Measurements from ENCODE around the gene HIGD1A.

The HIGD1A gene

GRCh38 chr3:42822828-42823227, 18.5 kb upstream of the HIGD1A start:
- Histone ChIP-seq H3K9me2 (replicated peaks; ENCODE audit: insufficient read depth, low read length) (no peaks in the 10 kb centered on the region), H3K27me3 (ENCODE audit: low read length) (no peaks in the 10 kb centered on the region), H4K20me1 (ENCODE audit: low read depth, low read length) (no peaks in the 10 kb centered on the region), H3K27ac (ENCODE audit: low read depth, low read length) (no peak overlapping the region), H3K36me3 (ENCODE audit: low read length) (no peaks in the 10 kb centered on the region), H3K79me2 (ENCODE audit: insufficient read depth, low read length) (no peaks in the 10 kb centered on the region), H3K9me3 (ENCODE audit: insufficient read depth, low read length) (no peaks in the 10 kb centered on the region), H3F3A (ENCODE audit: insufficient read depth) (no peaks in the 10 kb centered on the region), H2AFZ (ENCODE audit: low read depth, low read length, severe bottlenecking) (no peak overlapping the region), H3K9ac (ENCODE audit: low read length) (no peak overlapping the region), H3K4me2 (ENCODE audit: low read depth, low read length, poor library complexity, severe bottlenecking) (no peak overlapping the region), H3K4me3 (ENCODE audit: insufficient read depth, low read length, poor library complexity, severe bottlenecking) (no peak overlapping the region)
- TF ChIP-seq CTCF (IDR thresholded peaks at IDR 0.05; ENCODE audit: insufficient read depth, low read length, poor library complexity, severe bottlenecking) (no peak), EZH2phosphoT487 (conservative IDR thresholded peaks at IDR 0.05; ENCODE audit: low read length) (no peak)

- H3K27me3 ChIP-seq (ENCODE audit: low read length) = no peaks in the 10 kb centered on the region
- H4K20me1 ChIP-seq (ENCODE audit: low read depth, low read length) = no peaks in the 10 kb centered on the region
- no peaks in the 10 kb centered on the region for H3K79me2 ChIP-seq (ENCODE audit: insufficient read depth, low read length)
- H3K36me3 ChIP-seq (ENCODE audit: low read length) = no peaks in the 10 kb centered on the region
- no peak overlapping the region for H3K27ac ChIP-seq (ENCODE audit: low read depth, low read length)
- H3F3A ChIP-seq (ENCODE audit: insufficient read depth) = no peaks in the 10 kb centered on the region
- TF ChIP-seq CTCF (IDR thresholded peaks at IDR 0.05; ENCODE audit: insufficient read depth, low read length, poor library complexity, severe bottlenecking) (no peak), EZH2phosphoT487 (conservative IDR thresholded peaks at IDR 0.05; ENCODE audit: low read length) (no peak)
- H3K9me2 ChIP-seq (replicated peaks; ENCODE audit: insufficient read depth, low read length) = no peaks in the 10 kb centered on the region
- no peak overlapping the region for H3K4me2 ChIP-seq (ENCODE audit: low read depth, low read length, poor library complexity, severe bottlenecking)
- H2AFZ ChIP-seq (ENCODE audit: low read depth, low read length, severe bottlenecking) = no peak overlapping the region
- H3K9me3 ChIP-seq (ENCODE audit: insufficient read depth, low read length) = no peaks in the 10 kb centered on the region
- H3K4me3 ChIP-seq (ENCODE audit: insufficient read depth, low read length, poor library complexity, severe bottlenecking) = no peak overlapping the region
- no peak overlapping the region for H3K9ac ChIP-seq (ENCODE audit: low read length)
These were observed 16.4 kb upstream of the HIGD1A start for GRCh38 chr3:42820746-42821051.

- Histone ChIP-seq H3F3A (ENCODE audit: insufficient read depth) (no peaks in the 10 kb centered on the region), H3K9ac (ENCODE audit: low read length) (no peak overlapping the region), H4K20me1 (ENCODE audit: low read depth, low read length) (no peaks in the 10 kb centered on the region), H3K36me3 (ENCODE audit: low read length) (no peaks in the 10 kb centered on the region), H3K4me3 (ENCODE audit: insufficient read depth, low read length, poor library complexity, severe bottlenecking) (no peak overlapping the region), H3K9me2 (replicated peaks; ENCODE audit: insufficient read depth, low read length) (no peaks in the 10 kb centered on the region), H2AFZ (ENCODE audit: low read depth, low read length, severe bottlenecking) (no peak overlapping the region), H3K4me2 (ENCODE audit: low read depth, low read length, poor library complexity, severe bottlenecking) (no peak overlapping the region), H3K27ac (ENCODE audit: low read depth, low read length) (no peak overlapping the region), H3K79me2 (ENCODE audit: insufficient read depth, low read length) (no peaks in the 10 kb centered on the region), H3K9me3 (ENCODE audit: insufficient read depth, low read length) (no peaks in the 10 kb centered on the region), H3K27me3 (ENCODE audit: low read length) (no peaks in the 10 kb centered on the region)
- no peak for TF ChIP-seq EZH2phosphoT487 (conservative IDR thresholded peaks at IDR 0.05; ENCODE audit: low read length)
- TF ChIP-seq CTCF (IDR thresholded peaks at IDR 0.05; ENCODE audit: insufficient read depth, low read length, poor library complexity, severe bottlenecking) = no peak
These were observed 15.2 kb upstream of the HIGD1A start for GRCh38 chr3:42819351-42819965.
